Measurements from ENCODE around the gene JAM3. TPM values are rescaled to one million over a fixed set of nuclear protein-coding genes. Genes with fewer than 3 reads are reported as not detected.
"Not testable (repeated sequence)": the region's sequence is repeated elsewhere in the genome, so short reads cannot be mapped to it uniquely, and the experiment has no call there.

JAM3 gene
- total RNA-seq, 1 experiment from 2014 or later: 32.9 TPM

DNA sequence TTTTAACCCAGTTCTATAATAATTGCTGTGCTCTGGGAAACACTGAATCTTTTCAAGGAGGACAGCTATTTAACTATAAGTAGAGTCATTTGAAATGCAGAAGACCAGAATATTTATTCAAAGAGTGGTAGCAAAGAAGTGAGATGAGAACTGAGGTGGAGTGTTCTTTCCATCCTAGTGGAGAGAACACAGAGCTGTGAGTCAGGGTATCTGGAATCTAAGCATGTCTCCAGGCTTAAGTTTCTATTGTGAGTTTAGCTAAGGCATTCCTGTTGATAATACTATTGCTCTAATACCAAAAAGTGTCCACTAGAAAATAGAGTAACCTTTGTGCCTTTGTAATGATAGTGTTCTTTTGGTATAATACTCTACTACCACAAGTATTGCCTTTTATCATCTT, 32.4 kb downstream of the JAM3 start:
- Mint-ChIP-seq H3K27ac (no peak overlapping the region), H3K4me1 (peaks cover 20% of the 10 kb centered on the region), H3K9me3 (peaks cover 41% of the 10 kb centered on the region), H3K27me3 (ENCODE audit: low read depth) (peaks cover 8% of the 10 kb centered on the region), H3K4me3 (no peak overlapping the region), H3K36me3 (peaks cover 29% of the 10 kb centered on the region)
- POLR2A ChIA-PET: no interaction called here
- no peak for TF ChIP-seq ELF4 (CRISPR knock-in tag; IDR thresholded peaks at IDR 0.05; ENCODE audit: low read depth)
- ATAC-seq (no peak), DNase-seq (ENCODE audit: low spot score) (no peak)
- CTCF ChIA-PET: no interaction called here

DNA sequence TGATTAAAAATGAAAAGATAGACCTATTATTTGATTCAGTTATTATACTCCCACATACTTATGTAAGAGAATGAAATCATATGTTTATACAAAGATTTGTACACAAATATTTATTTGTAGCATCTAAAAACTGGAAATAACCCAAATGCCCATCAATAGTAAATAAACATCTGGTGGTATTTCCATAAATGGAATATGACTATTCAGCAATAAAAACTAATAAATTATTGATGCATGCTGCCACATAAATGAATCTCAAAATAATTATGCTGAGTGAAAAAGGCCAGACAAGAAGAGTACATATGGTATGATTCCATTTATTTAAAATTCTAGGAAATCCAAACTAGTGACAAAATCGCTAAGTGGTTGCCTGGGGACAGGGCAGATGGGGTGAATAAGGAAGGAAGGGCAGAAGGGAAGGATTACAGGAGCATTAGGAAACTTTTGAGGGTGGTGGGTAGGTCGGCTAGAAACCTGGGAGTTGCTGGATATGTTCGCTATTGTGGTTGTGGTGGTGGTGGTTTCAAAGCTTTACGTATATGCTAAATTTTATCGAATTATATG, 41.5 kb downstream of the JAM3 start:
- no peaks in the 10 kb centered on the region for H3K27me3 Mint-ChIP-seq (ENCODE audit: low read depth)
- ChIA-PET CTCF (interaction anchor here (1.2 to 2.7 kb wide), 2 partner anchors 12 to 60 kb away, joined by 5 to 7 read pairs; no protein-coding TSS in a partner anchor), POLR2A (interaction anchor here (1.0 kb wide), 1 partner anchor 31 kb away, joined by 3 read pairs; no protein-coding TSS in a partner anchor)
- DNase-seq (ENCODE audit: low spot score) (no peak), ATAC-seq (no peak)
- H3K27ac Mint-ChIP-seq: no peak overlapping the region
- H3K4me3 Mint-ChIP-seq: no peak overlapping the region
- TF ChIP-seq PRRX2 (CRISPR knock-in tag; IDR thresholded peaks at IDR 0.05): no peak
- peaks cover 18% of the 10 kb centered on the region for H3K36me3 Mint-ChIP-seq
- peaks cover 20% of the 10 kb centered on the region for H3K4me1 Mint-ChIP-seq
- H3K9me3 Mint-ChIP-seq: peaks cover 24% of the 10 kb centered on the region

DNA sequence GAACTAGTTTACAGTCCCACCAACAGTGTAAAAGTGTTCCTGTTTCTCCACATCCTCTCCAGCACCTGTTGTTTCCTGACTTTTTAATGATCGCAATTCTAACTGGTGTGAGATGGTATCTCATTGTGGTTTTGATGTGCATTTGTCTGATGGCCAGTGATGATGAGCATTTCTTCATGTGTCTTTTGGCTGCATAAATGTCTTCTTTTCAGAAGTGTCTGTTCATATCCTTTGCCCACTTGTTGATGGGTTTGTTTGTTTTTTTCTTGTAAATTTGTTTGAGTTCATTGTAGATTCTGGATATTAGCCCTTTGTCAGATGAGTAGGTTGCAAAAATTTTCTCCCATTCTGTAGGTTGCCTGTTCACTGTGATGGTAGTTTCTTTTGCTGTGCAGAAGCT, 44.9 kb downstream of the JAM3 start:
- H3K27ac Mint-ChIP-seq; DNase-seq (ENCODE audit: low spot score); POLR2A ChIA-PET; H3K36me3 Mint-ChIP-seq; CTCF ChIA-PET; H3K9me3 Mint-ChIP-seq; H3K4me3 Mint-ChIP-seq; H3K27me3 Mint-ChIP-seq (ENCODE audit: low read depth); ATAC-seq: not testable (repeated sequence)
- H3K4me1 Mint-ChIP-seq: peaks cover 34% of the 10 kb centered on the region

DNA sequence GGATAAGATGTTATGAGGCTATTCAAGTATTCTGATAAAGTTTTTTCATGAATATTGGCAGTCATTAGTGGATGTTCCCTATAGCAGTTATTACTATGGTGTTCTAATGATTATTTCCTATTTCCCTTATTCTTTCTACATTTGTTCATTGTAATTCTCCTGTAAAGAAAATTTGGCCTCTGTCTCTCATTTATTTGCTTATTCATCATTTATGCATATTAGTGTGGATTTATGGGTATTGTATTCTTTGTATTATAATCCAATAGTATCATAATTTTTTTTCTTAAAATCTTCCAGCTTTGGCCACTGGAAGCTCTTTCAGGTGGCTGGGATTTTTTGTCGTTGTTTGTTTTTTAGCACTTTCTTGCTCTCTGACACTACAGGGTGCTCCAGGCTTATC, 47.3 kb downstream of the JAM3 start:
- DNase-seq (ENCODE audit: low spot score): no peak
- Mint-ChIP-seq H3K4me1 (peaks cover 35% of the 10 kb centered on the region), H3K9me3 (0 out of 2 replicates have a peak, but pooled peaks cover 3% of the 10 kb centered on the region), H3K27me3 (ENCODE audit: low read depth) (no peaks in the 10 kb centered on the region), H3K4me3 (no peak overlapping the region), H3K36me3 (no peaks in the 10 kb centered on the region; the same call in 1 of the 2 replicates), H3K27ac (no peak overlapping the region)
- TF ChIP-seq, protein P1, sequence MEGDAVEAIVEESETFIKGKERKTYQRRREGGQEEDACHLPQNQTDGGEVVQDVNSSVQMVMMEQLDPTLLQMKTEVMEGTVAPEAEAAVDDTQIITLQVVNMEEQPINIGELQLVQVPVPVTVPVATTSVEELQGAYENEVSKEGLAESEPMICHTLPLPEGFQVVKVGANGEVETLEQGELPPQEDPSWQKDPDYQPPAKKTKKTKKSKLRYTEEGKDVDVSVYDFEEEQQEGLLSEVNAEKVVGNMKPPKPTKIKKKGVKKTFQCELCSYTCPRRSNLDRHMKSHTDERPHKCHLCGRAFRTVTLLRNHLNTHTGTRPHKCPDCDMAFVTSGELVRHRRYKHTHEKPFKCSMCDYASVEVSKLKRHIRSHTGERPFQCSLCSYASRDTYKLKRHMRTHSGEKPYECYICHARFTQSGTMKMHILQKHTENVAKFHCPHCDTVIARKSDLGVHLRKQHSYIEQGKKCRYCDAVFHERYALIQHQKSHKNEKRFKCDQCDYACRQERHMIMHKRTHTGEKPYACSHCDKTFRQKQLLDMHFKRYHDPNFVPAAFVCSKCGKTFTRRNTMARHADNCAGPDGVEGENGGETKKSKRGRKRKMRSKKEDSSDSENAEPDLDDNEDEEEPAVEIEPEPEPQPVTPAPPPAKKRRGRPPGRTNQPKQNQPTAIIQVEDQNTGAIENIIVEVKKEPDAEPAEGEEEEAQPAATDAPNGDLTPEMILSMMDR (IDR thresholded peaks at IDR 0.05): no peak
- TF ChIP-seq, protein P2, sequence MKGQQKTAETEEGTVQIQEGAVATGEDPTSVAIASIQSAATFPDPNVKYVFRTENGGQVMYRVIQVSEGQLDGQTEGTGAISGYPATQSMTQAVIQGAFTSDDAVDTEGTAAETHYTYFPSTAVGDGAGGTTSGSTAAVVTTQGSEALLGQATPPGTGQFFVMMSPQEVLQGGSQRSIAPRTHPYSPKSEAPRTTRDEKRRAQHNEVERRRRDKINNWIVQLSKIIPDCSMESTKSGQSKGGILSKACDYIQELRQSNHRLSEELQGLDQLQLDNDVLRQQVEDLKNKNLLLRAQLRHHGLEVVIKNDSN (CRISPR knock-in tag; IDR thresholded peaks at IDR 0.05): no peak
- no peak for TF ChIP-seq CREM (CRISPR knock-in tag; IDR thresholded peaks at IDR 0.05)
- no peak for TF ChIP-seq FOXJ3 (CRISPR knock-in tag; IDR thresholded peaks at IDR 0.05; ENCODE audit: borderline replicate concordance)
- TF ChIP-seq FOXP1 (CRISPR knock-in tag; IDR thresholded peaks at IDR 0.05; ENCODE audit: borderline replicate concordance): no peak
- TF ChIP-seq, protein P3, sequence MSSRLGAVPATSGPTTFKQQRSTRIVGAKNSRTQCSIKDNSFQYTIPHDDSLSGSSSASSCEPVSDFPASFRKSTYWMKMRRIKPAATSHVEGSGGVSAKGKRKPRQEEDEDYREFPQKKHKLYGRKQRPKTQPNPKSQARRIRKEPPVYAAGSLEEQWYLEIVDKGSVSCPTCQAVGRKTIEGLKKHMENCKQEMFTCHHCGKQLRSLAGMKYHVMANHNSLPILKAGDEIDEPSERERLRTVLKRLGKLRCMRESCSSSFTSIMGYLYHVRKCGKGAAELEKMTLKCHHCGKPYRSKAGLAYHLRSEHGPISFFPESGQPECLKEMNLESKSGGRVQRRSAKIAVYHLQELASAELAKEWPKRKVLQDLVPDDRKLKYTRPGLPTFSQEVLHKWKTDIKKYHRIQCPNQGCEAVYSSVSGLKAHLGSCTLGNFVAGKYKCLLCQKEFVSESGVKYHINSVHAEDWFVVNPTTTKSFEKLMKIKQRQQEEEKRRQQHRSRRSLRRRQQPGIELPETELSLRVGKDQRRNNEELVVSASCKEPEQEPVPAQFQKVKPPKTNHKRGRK (CRISPR knock-in tag; IDR thresholded peaks at IDR 0.05; ENCODE audit: borderline replicate concordance): no peak
- no peak for TF ChIP-seq NR1H2 (CRISPR knock-in tag; IDR thresholded peaks at IDR 0.05)
- no peak for TF ChIP-seq HMGA2 (CRISPR knock-in tag; IDR thresholded peaks at IDR 0.05)
- no peak for TF ChIP-seq NFYB (CRISPR knock-in tag; conservative IDR thresholded peaks at IDR 0.05; ENCODE audit: low read depth)
- no peak for TF ChIP-seq FOXK1 (CRISPR knock-in tag; IDR thresholded peaks at IDR 0.05)
- no peak for TF ChIP-seq ZNF671 (CRISPR knock-in tag; IDR thresholded peaks at IDR 0.05)
- TF ChIP-seq, protein P4, sequence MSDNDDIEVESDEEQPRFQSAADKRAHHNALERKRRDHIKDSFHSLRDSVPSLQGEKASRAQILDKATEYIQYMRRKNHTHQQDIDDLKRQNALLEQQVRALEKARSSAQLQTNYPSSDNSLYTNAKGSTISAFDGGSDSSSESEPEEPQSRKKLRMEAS (CRISPR knock-in tag; IDR thresholded peaks at IDR 0.05): no peak
- TF ChIP-seq IRF2 (CRISPR knock-in tag; IDR thresholded peaks at IDR 0.05; ENCODE audit: borderline replicate concordance, low read depth): no peak
- no peak for TF ChIP-seq ZNF263 (CRISPR knock-in tag; IDR thresholded peaks at IDR 0.05; ENCODE audit: low read depth)
- TF ChIP-seq CREB1 (CRISPR knock-in tag; IDR thresholded peaks at IDR 0.05): no peak
- TF ChIP-seq ZNF138 (CRISPR knock-in tag; conservative IDR thresholded peaks at IDR 0.05): no peak
- CTCF ChIA-PET: no interaction called here
- POLR2A ChIA-PET: interaction anchor here (0.6 kb wide), 1 partner anchor 156 kb away, joined by 4 read pairs; no protein-coding TSS in a partner anchor
- no peak for ATAC-seq

Measured in WTC11 (cell line).